Activated CD8-positive, alpha-beta memory T cell treated with anti-CD3 and anti-CD28 coated beads, Interleukin-2, amount 50 U/mL, for 4 hours (primary cell): ENCODE measurements around the gene NOTCH2.
"Not testable (repeated sequence)": the region's sequence is repeated elsewhere in the genome, so short reads cannot be mapped to it uniquely, and the experiment has no call there.

Experiments used
- DNase-seq: peaks from one replicate; pipeline ENCODE4 v3.0.0-alpha.2; 2020

The NOTCH2 gene

GRCh38 chr1:120069067-120069919, at the start of gene NOTCH2:
Gene NOTCH2 (minus strand): TSS chr1:120069662. CDS start chr1:120069406, 256 bp downstream.
- peak; percentile 67 for DNase-seq

GRCh38 chr1:120117371-120118177, 48.1 kb upstream of the NOTCH2 start:
- not testable (repeated sequence) for DNase-seq

- DNase-seq: not testable (repeated sequence)
These were observed 46.6 kb upstream of the NOTCH2 start for GRCh38 chr1:120116094-120116493.

- not testable (repeated sequence) for DNase-seq
These were observed 43.7 kb upstream of the NOTCH2 start for GRCh38 chr1:120113134-120113533.

- DNase-seq: not testable (repeated sequence)
These were observed 42.8 kb upstream of the NOTCH2 start for GRCh38 chr1:120112212-120112611.

- not testable (repeated sequence) for DNase-seq
These were observed 42.3 kb upstream of the NOTCH2 start for GRCh38 chr1:120111771-120112170.

- DNase-seq: not testable (repeated sequence)
These were observed 41.5 kb upstream of the NOTCH2 start for GRCh38 chr1:120111008-120111407.

GRCh38 chr1:120109656-120110055, 40.2 kb upstream of the NOTCH2 start:
- DNase-seq: not testable (repeated sequence)

GRCh38 chr1:120109180-120109579, 39.7 kb upstream of the NOTCH2 start:
- DNase-seq: not testable (repeated sequence)

GRCh38 chr1:120105288-120105687, 35.8 kb upstream of the NOTCH2 start:
- not testable (repeated sequence) for DNase-seq

GRCh38 chr1:120103768-120104167, 34.3 kb upstream of the NOTCH2 start:
- DNase-seq: not testable (repeated sequence)

GRCh38 chr1:120101593-120101992, 32.1 kb upstream of the NOTCH2 start:
- not testable (repeated sequence) for DNase-seq

GRCh38 chr1:120100590-120100989, 31.1 kb upstream of the NOTCH2 start:
- not testable (repeated sequence) for DNase-seq

GRCh38 chr1:120098986-120099759, 29.7 kb upstream of the NOTCH2 start:
- DNase-seq: not testable (repeated sequence)

GRCh38 chr1:120096981-120097545, 27.6 kb upstream of the NOTCH2 start:
- not testable (repeated sequence) for DNase-seq

GRCh38 chr1:120093548-120094181, 24.2 kb upstream of the NOTCH2 start:
- DNase-seq: not testable (repeated sequence)

- not testable (repeated sequence) for DNase-seq
These were observed 23.1 kb upstream of the NOTCH2 start for GRCh38 chr1:120092232-120093218.

- DNase-seq: not testable (repeated sequence)
These were observed 21.4 kb upstream of the NOTCH2 start for GRCh38 chr1:120090830-120091229.

GRCh38 chr1:120087959-120088358, 18.5 kb upstream of the NOTCH2 start:
- DNase-seq: peak; percentile 22

- not testable (repeated sequence) for DNase-seq
These were observed 405 bp upstream of the NOTCH2 start for GRCh38 chr1:120069920-120070214.

- DNase-seq: peak; percentile 15
These were observed 787 bp downstream of the NOTCH2 start for GRCh38 chr1:120068683-120069066.
